ENCODE results near the gene PAX8.

The PAX8 gene

GRCh38 chr2:113219092-113219441, 59.7 kb downstream of the PAX8 start:
- DNase-seq = no peak

- DNase-seq = no peak
Measured at GRCh38 chr2:113218283-113219091, 60.2 kb downstream of the PAX8 start.

GRCh38 chr2:113217455-113218282, 61.1 kb downstream of the PAX8 start:
- DNase-seq = no peak

GRCh38 chr2:113216891-113217454, 61.7 kb downstream of the PAX8 start:
- DNase-seq = no peak

- no peak for DNase-seq
Measured at GRCh38 chr2:113216321-113216720, 62.4 kb downstream of the PAX8 start.

- DNase-seq = no peak
Measured at GRCh38 chr2:113215056-113215455, 63.7 kb downstream of the PAX8 start.

GRCh38 chr2:113214141-113214540, 64.6 kb downstream of the PAX8 start:
- DNase-seq = no peak

- no peak for DNase-seq
Measured at GRCh38 chr2:113213061-113213930, 65.4 kb downstream of the PAX8 start.

- no peak for DNase-seq
Measured at GRCh38 chr2:113212245-113213060, 66.3 kb downstream of the PAX8 start.

GRCh38 chr2:113211226-113212105, 67.3 kb downstream of the PAX8 start:
- no peak for DNase-seq

GRCh38 chr2:113209646-113210171, 69.0 kb downstream of the PAX8 start:
- DNase-seq = no peak

- no peak for DNase-seq
Measured at GRCh38 chr2:113209011-113209645, 69.6 kb downstream of the PAX8 start.

- DNase-seq = no peak
Measured at GRCh38 chr2:113208396-113208795, 70.3 kb downstream of the PAX8 start.

GRCh38 chr2:113207021-113207420, 71.7 kb downstream of the PAX8 start:
- DNase-seq = no peak

- no peak for DNase-seq
Measured at GRCh38 chr2:113206251-113206650, 72.5 kb downstream of the PAX8 start.

GRCh38 chr2:113203901-113204519, 74.7 kb downstream of the PAX8 start:
- peak; percentile 40 for DNase-seq

- no peak for DNase-seq
Measured at GRCh38 chr2:113203217-113203530, 75.5 kb downstream of the PAX8 start.

GRCh38 chr2:113202305-113203216, 76.2 kb downstream of the PAX8 start:
- DNase-seq = no peak

Data from NCI-H2029 (cell line).